ENCODE measurements around the gene CLGN. TPM values are rescaled to one million over a fixed set of nuclear protein-coding genes. Genes with fewer than 3 reads are reported as not detected.

Gene CLGN
- total RNA-seq, 1 experiment from 2014 or later: 2.9 TPM

- WGBS (ENCODE audit: extremely low coverage, insufficient read length, low lambda C conversion rate): no CpG with 5 or more reads among the region's 2 CpGs
- no peak overlapping the region for H3K9ac ChIP-seq (ENCODE audit: extremely low read depth, insufficient read length, low read length)
- no peak overlapping the region for H2BK12ac ChIP-seq (ENCODE audit: insufficient read length, low read depth, low read length)
- no peak overlapping the region for H4K91ac ChIP-seq (ENCODE audit: insufficient read length, low read depth, low read length)
- no peak overlapping the region for H3K27ac Mint-ChIP-seq
- H3K56ac ChIP-seq (ENCODE audit: insufficient read length, low read depth, low read length): no peak overlapping the region
- no peak overlapping the region for H3T11ph ChIP-seq (ENCODE audit: low read length)
- no peak overlapping the region for H3K27ac ChIP-seq (ENCODE audit: insufficient read length, low read depth, low read length)
- no peaks in the 10 kb centered on the region for H3K79me1 ChIP-seq (ENCODE audit: insufficient read depth, low read depth, low read length, poor library complexity, severe bottlenecking)
- H3K4me1 Mint-ChIP-seq: 0 out of 4 replicates have a peak, but pooled peaks cover 0 to 3% of the 10 kb centered on the region in 2 experiments
- H3K27me3 ChIP-seq (ENCODE audit: insufficient read depth, low read length): no peaks in the 10 kb centered on the region
- H2BK15ac ChIP-seq (ENCODE audit: low read depth, low read length): no peak overlapping the region
- no peak for DNase-seq
- no peak overlapping the region for H2AFZ ChIP-seq (ENCODE audit: low read length)
- H3K9me3 ChIP-seq (ENCODE audit: control insufficient read depth, low read depth, low read length): no peaks in the 10 kb centered on the region
- no peak overlapping the region for H2BK20ac ChIP-seq (ENCODE audit: low read depth, low read length, poor library complexity, severe bottlenecking)
- H3K23ac ChIP-seq (ENCODE audit: insufficient read length, low read depth, low read length): no peak overlapping the region
- no peak overlapping the region for H2AK5ac ChIP-seq (ENCODE audit: insufficient read length, low read length)
- H3K27me3 Mint-ChIP-seq (ENCODE audit: low read depth): peaks cover 7% of the 10 kb centered on the region
- H4K8ac ChIP-seq (replicated peaks; ENCODE audit: insufficient read length, low read depth, low read length): no peak overlapping the region
- H3K79me2 ChIP-seq (ENCODE audit: insufficient read depth, low read length): no peaks in the 10 kb centered on the region
- no peaks in the 10 kb centered on the region for H3K23me2 ChIP-seq (ENCODE audit: insufficient read length, low read depth, low read length, poor library complexity, severe bottlenecking)
- H3K9me3 Mint-ChIP-seq: no peaks in the 10 kb centered on the region
- H3K36me3 Mint-ChIP-seq (ENCODE audit: insufficient read depth in 1 of 3, low read depth in 3 of 3): no peaks in the 10 kb centered on the region
- no peaks in the 10 kb centered on the region for H3K4me1 ChIP-seq (ENCODE audit: insufficient read depth, low read length)
- H4K20me1 ChIP-seq (ENCODE audit: control insufficient read depth, insufficient read depth, insufficient read length): no peaks in the 10 kb centered on the region
- TF ChIP-seq CTCF (conservative IDR thresholded peaks at IDR 0.05): no peak
- H3K4ac ChIP-seq (ENCODE audit: low read depth, low read length): no peak overlapping the region
- no peak overlapping the region for H3K4me2 ChIP-seq (ENCODE audit: insufficient read depth, insufficient read length, low read length)
- H3K14ac ChIP-seq (ENCODE audit: insufficient read depth, low read length): no peak overlapping the region
- H4K5ac ChIP-seq (ENCODE audit: insufficient read length, low read depth, low read length): no peak overlapping the region
- H2BK120ac ChIP-seq (ENCODE audit: low read depth, low read length, poor library complexity, severe bottlenecking): no peak overlapping the region
- H3K4me3 Mint-ChIP-seq: no peak overlapping the region
- no peak overlapping the region for H2BK5ac ChIP-seq (ENCODE audit: insufficient read length, low read length)
- H3K18ac ChIP-seq (ENCODE audit: insufficient read length, low read depth, low read length): no peak overlapping the region
Measured at GRCh38 chr4:140448830-140449229, 21.4 kb upstream of the CLGN start.

All from H9 (cell line).